ENCODE data around the gene SYNJ1. TPM values are rescaled to one million over a fixed set of nuclear protein-coding genes. Genes with fewer than 3 reads are reported as not detected.

SYNJ1 gene
- total RNA-seq, 4 donors from 2014 or later, result 8.0 to 21.4 (median 13.3) TPM

DNA sequence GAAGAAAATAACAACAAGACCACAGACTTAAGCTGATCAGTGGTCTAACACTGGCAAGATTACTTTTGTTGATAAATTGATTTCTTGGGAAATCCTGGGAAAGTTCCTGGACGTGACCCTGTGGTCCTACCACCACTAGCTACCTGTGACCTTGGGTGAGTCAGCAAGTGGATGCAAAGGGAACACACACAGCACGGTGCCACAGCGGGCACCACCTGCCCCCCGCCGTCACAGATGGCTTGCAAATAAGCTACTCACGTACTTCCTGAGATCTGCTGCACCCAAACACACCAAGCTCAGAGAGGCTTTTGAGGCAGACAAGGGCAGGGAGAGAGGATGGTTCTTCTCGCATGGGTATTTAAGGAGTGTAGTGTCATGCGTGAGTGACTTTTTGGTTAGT is 128.3 kb downstream of the SYNJ1 start:
- peaks cover 3 to 64% (median 14%) of the 10 kb centered on the region in 3 donors for H3K36me3 ChIP-seq
- TF ChIP-seq POLR2A (IDR thresholded peaks at IDR 0.05), result no peak
- TF ChIP-seq, protein P1, sequence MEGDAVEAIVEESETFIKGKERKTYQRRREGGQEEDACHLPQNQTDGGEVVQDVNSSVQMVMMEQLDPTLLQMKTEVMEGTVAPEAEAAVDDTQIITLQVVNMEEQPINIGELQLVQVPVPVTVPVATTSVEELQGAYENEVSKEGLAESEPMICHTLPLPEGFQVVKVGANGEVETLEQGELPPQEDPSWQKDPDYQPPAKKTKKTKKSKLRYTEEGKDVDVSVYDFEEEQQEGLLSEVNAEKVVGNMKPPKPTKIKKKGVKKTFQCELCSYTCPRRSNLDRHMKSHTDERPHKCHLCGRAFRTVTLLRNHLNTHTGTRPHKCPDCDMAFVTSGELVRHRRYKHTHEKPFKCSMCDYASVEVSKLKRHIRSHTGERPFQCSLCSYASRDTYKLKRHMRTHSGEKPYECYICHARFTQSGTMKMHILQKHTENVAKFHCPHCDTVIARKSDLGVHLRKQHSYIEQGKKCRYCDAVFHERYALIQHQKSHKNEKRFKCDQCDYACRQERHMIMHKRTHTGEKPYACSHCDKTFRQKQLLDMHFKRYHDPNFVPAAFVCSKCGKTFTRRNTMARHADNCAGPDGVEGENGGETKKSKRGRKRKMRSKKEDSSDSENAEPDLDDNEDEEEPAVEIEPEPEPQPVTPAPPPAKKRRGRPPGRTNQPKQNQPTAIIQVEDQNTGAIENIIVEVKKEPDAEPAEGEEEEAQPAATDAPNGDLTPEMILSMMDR (IDR thresholded peaks at IDR 0.05), result no peak
- no peak for TF ChIP-seq EP300 (IDR thresholded peaks at IDR 0.05)
- DNase-seq (ENCODE audit: low spot score in 2 of 2), result no peak
- H3K9me3 ChIP-seq, result no peaks in the 10 kb centered on the region
- H3K4me3 ChIP-seq, result no peak overlapping the region
- H3K4me1 ChIP-seq, result no peaks in the 10 kb centered on the region
- H3K27ac ChIP-seq, result no peak overlapping the region
- no peaks in the 10 kb centered on the region for H3K27me3 ChIP-seq
- 86 to 92% methylated on average over 8 of the region's 8 CpGs for WGBS, 2 donors

DNA sequence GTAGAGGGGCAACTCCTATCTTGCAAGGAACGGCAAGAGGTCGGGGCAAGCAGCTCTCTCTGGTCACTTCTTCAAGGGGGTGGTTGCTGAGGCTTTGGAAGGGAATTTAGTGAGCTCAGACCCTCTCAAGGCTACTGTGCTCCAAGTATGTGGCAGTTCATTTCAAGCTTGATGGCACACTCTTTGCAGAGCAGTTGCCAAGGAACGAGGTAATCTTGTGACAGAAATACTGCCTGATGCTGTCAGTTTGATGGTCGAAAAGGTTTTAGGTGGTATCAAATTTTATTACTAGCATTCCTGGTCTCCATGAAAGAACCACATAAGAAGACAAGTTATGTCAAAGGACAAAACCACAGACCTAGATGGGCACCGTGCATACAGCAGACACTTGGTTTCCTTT is 128.7 kb downstream of the SYNJ1 start:
- Histone ChIP-seq H3K9me3 (no peaks in the 10 kb centered on the region), H3K27ac (no peak overlapping the region), H3K4me3 (no peak overlapping the region), H3K27me3 (no peaks in the 10 kb centered on the region), H3K36me3 (peaks cover 3 to 60% (median 11%) of the 10 kb centered on the region in 3 donors), H3K4me1 (no peaks in the 10 kb centered on the region)
- no peak for DNase-seq (ENCODE audit: low spot score in 2 of 2)
- TF ChIP-seq, protein P1 (IDR thresholded peaks at IDR 0.05), result no peak
- TF ChIP-seq POLR2A (IDR thresholded peaks at IDR 0.05) (no peak), EP300 (IDR thresholded peaks at IDR 0.05) (no peak)
- WGBS, 2 donors, result 75 to 83% methylated on average over 5 of the region's 5 CpGs

DNA sequence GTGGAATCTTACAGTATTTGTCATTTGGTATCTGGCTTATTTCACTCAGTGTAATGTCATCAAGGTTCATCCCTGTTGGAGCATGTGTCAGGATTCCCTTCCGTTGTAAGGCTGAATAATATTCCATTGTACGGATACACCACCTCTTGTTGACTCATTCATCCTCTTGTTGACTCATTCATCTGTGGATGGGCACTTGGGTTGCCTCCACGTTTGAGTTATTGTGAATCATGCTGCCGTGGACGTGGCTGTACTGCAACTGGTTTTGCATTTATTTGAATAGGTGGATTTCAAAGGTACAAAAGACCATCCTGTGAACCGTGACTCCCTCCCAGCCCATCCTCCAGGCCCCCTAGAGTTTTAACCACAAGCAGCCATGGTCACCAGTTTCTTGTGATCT is 130.6 kb downstream of the SYNJ1 start:
- Histone ChIP-seq H3K27ac (no peak overlapping the region), H3K36me3 (peaks cover 0 to 41% (median 0%) of the 10 kb centered on the region in 3 donors), H3K4me3 (no peak overlapping the region), H3K27me3 (no peaks in the 10 kb centered on the region), H3K9me3 (no peaks in the 10 kb centered on the region), H3K4me1 (no peaks in the 10 kb centered on the region)
- TF ChIP-seq POLR2A (IDR thresholded peaks at IDR 0.05), result no peak
- TF ChIP-seq EP300 (IDR thresholded peaks at IDR 0.05), result no peak
- TF ChIP-seq, protein P1 (IDR thresholded peaks at IDR 0.05), result no peak
- DNase-seq (ENCODE audit: low spot score in 2 of 2), result no peak
- WGBS, 2 donors, result 53 to 74% methylated on average over 6 of the region's 6 CpGs

DNA sequence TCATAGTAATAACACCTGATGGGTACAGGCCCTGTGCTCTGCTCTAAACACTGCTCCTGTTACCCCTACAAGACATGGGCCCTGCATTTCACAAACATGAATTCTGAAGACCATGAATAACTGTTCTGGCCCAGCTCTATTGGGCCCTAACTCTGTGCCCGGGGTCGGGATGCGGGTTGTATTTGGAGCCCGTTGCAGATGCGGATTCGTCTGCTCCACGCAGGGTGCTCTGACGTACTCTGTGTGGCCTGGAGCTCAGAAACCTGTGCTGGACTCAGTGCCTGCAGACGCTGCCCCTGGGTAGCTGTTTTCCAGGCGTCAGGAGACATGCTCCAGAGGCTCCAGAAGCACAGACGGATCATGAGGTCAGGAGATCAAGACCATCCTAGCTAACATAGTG is 132.4 kb downstream of the SYNJ1 start:
- TF ChIP-seq, protein P1 (IDR thresholded peaks at IDR 0.05), result no peak
- TF ChIP-seq POLR2A (IDR thresholded peaks at IDR 0.05), result no peak
- no peak for TF ChIP-seq EP300 (IDR thresholded peaks at IDR 0.05)
- H3K27ac ChIP-seq, result no peak overlapping the region
- 72% methylated on average over 11 of the region's 11 CpGs for WGBS, 2 donors
- no peaks in the 10 kb centered on the region for H3K4me1 ChIP-seq
- H3K4me3 ChIP-seq, result no peak overlapping the region
- H3K36me3 ChIP-seq, result peaks cover 0 to 31% (median 0%) of the 10 kb centered on the region in 3 donors
- no peaks in the 10 kb centered on the region for H3K9me3 ChIP-seq
- no peaks in the 10 kb centered on the region for H3K27me3 ChIP-seq
- DNase-seq (ENCODE audit: low spot score in 2 of 2), result no peak

DNA sequence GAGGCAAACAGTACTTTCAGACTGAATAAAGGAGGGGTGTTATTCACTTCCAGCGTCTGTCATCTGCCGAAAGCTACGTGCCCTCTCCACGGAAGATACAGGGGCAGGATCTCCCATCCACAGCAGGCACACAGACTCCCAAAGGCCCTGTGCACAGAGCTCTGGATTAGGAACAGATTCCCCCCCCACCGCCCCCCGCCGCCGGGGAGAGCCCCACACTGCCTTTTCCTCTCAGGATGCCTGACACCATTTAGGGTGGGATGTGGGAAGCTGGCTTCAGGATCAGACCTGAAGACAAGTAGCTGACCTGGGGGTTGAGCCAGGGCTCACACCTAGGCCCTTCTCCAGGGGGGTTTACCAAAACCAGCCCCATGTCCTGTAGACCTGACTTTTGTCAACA is 134.1 kb downstream of the SYNJ1 start:
- no peaks in the 10 kb centered on the region for H3K27me3 ChIP-seq
- H3K27ac ChIP-seq, result no peak overlapping the region
- TF ChIP-seq EP300 (IDR thresholded peaks at IDR 0.05), result no peak
- TF ChIP-seq POLR2A (IDR thresholded peaks at IDR 0.05), result no peak
- TF ChIP-seq, protein P1 (IDR thresholded peaks at IDR 0.05), result no peak
- H3K9me3 ChIP-seq, result no peaks in the 10 kb centered on the region
- H3K4me3 ChIP-seq, result no peak overlapping the region
- H3K4me1 ChIP-seq, result no peaks in the 10 kb centered on the region
- no peak for DNase-seq (ENCODE audit: low spot score in 2 of 2)
- H3K36me3 ChIP-seq, result peaks cover 0 to 13% (median 0%) of the 10 kb centered on the region in 3 donors
- 76 to 85% methylated on average over 7 to 8 of the region's 8 CpGs for WGBS, 2 donors

Data from tibial nerve (tissue), 4 donors.